ENCODE measurements around the gene TGFBR1.

- TF ChIP-seq, protein P1, sequence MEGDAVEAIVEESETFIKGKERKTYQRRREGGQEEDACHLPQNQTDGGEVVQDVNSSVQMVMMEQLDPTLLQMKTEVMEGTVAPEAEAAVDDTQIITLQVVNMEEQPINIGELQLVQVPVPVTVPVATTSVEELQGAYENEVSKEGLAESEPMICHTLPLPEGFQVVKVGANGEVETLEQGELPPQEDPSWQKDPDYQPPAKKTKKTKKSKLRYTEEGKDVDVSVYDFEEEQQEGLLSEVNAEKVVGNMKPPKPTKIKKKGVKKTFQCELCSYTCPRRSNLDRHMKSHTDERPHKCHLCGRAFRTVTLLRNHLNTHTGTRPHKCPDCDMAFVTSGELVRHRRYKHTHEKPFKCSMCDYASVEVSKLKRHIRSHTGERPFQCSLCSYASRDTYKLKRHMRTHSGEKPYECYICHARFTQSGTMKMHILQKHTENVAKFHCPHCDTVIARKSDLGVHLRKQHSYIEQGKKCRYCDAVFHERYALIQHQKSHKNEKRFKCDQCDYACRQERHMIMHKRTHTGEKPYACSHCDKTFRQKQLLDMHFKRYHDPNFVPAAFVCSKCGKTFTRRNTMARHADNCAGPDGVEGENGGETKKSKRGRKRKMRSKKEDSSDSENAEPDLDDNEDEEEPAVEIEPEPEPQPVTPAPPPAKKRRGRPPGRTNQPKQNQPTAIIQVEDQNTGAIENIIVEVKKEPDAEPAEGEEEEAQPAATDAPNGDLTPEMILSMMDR (conservative IDR thresholded peaks at IDR 0.05; ENCODE audit: low read depth, low read length) = no peak
- TF ChIP-seq EZH2 (IDR thresholded peaks at IDR 0.05; ENCODE audit: low read length, unreplicated experiment) = no peak
Measured at GRCh38 chr9:99178912-99179872, 74.3 kb downstream of the TGFBR1 start.
